SK-N-SH (cell line): Measurements from ENCODE around the gene ARL3. TPM values are rescaled to one million over a fixed set of nuclear protein-coding genes. Genes with fewer than 3 reads are reported as not detected.

ENCODE experiments used
- CTCF ChIA-PET: fragments of 300-600, 350-600 bp; formaldehyde crosslinking; extraction: SDS; loops from one replicate; lab custom pipeline; 2021; lab: Yijun Ruan, JAX
- POLR2A ChIA-PET: fragments of 350-600 bp; sonication (Branson Sonifier 250); formaldehyde crosslinking; extraction: SDS; loops from one replicate; lab custom pipeline; 2020; ENCODE audit warnings: antibody characterized with exemption, inconsistent platforms; lab: Yijun Ruan, JAX
- DNase-seq: peaks from one replicate; pipeline ENCODE4 v3.0.0; 2012
- H2AFZ ChIP-seq: fragments of 200-600 bp; sonication (generic); 2 replicates; pipeline ENCODE4 v1.8.1; 2016; ENCODE audit warnings: antibody characterized with exemption, mild to moderate bottlenecking, low read depth
- H3F3A ChIP-seq: fragments of 200-600 bp; sonication (generic); replicated peaks from 2 replicates; pipeline ENCODE3; 2016; ENCODE audit warnings: antibody characterized with exemption, mild to moderate bottlenecking; ENCODE audit not compliant: insufficient read depth
- H3K27ac ChIP-seq, 2 experiments: fragments of 200-500 bp in 1 of 2; fragments of 200-600 bp in 1 of 2; sonication (Bioruptor generic) in 1 of 2; sonication (generic), shearing (Covaris generic) in 1 of 2; 2 replicates each; pipeline versions ENCODE4 v1.5.1 to v1.6.1; 2014 to 2016; ENCODE audit warnings: low read depth in 2 of 2, inconsistent platforms in 1 of 2, low read length in 1 of 2, mild to moderate bottlenecking in 1 of 2, mixed read lengths in 1 of 2
- H3K27me3 ChIP-seq: fragments of 200-600 bp; sonication (generic), shearing (Covaris generic); 2 replicates; pipeline ENCODE4 v1.6.1; 2016; ENCODE audit warnings: mixed run types; ENCODE audit not compliant: insufficient read depth
- H3K36me3 ChIP-seq, 2 experiments: fragments of 200-500 bp in 1 of 2; fragments of 200-600 bp in 1 of 2; sonication (Bioruptor generic) in 1 of 2; sonication (generic) in 1 of 2; replicated peaks in 1 of 2; 2 replicates each; pipeline versions ENCODE3 to v1.5.1; 2014 to 2016; ENCODE audit warnings: low read length in 1 of 2, mild to moderate bottlenecking in 1 of 2; ENCODE audit not compliant: insufficient read depth in 2 of 2, control insufficient read depth in 1 of 2
- H3K4me1 ChIP-seq, 2 experiments: fragments of 200-500 bp in 1 of 2; fragments of 200-600 bp in 1 of 2; sonication (Bioruptor generic) in 1 of 2; sonication (generic), shearing (Covaris generic) in 1 of 2; 2 replicates each; pipeline versions ENCODE4 v1.5.1 to v1.6.1; 2014 to 2016; ENCODE audit warnings: low read depth in 1 of 2, low read length in 1 of 2, mixed run types in 1 of 2; ENCODE audit not compliant: insufficient read depth in 2 of 2, control insufficient read depth in 1 of 2
- H3K4me2 ChIP-seq: fragments of 200-600 bp; sonication (generic), shearing (Covaris generic); 2 replicates; pipeline ENCODE4 v1.6.1; 2017; ENCODE audit warnings: mixed run types
- H3K4me3 ChIP-seq, 2 experiments: fragments of 200-500 bp in 1 of 2; fragments of 200-600 bp in 1 of 2; sonication (Bioruptor generic) in 1 of 2; sonication (generic), shearing (Covaris generic) in 1 of 2; 2 replicates each; pipeline versions ENCODE4 v1.5.1 to v1.8.1; 2014 to 2016; ENCODE audit warnings: low read depth in 2 of 2, inconsistent platforms in 1 of 2, low read length in 1 of 2, mild to moderate bottlenecking in 1 of 2, mixed read lengths in 1 of 2, moderate library complexity in 1 of 2
- H3K79me2 ChIP-seq: fragments of 200-600 bp; sonication (generic); 2 replicates; pipeline ENCODE4 v1.8.1; 2017; ENCODE audit warnings: mild to moderate bottlenecking; ENCODE audit not compliant: insufficient read depth
- H3K9ac ChIP-seq: fragments of 200-600 bp; sonication (generic); 2 replicates; pipeline ENCODE4 v1.6.1; 2017; ENCODE audit warnings: mixed run types
- H3K9me2 ChIP-seq: fragments of 200-600 bp; sonication (generic); 2 replicates; pipeline ENCODE4 v1.6.1; 2017; ENCODE audit warnings: mixed run types
- H3K9me3 ChIP-seq: fragments of 200-600 bp; sonication (generic); 2 replicates; pipeline ENCODE4 v1.6.1; 2017; ENCODE audit warnings: mixed run types, mild to moderate bottlenecking, moderate library complexity
- H4K20me1 ChIP-seq: fragments of 200-600 bp; sonication (generic); 2 replicates; pipeline ENCODE4 v1.6.1; 2017; ENCODE audit warnings: mild to moderate bottlenecking, mixed run types; ENCODE audit not compliant: insufficient read depth
- CTCF ChIP-seq: fragments of 200-600 bp; sonication (generic); IDR thresholded peaks from 2 replicates; pipeline ENCODE4 v1.6.1; 2017; ENCODE audit warnings: antibody characterized with exemption, mild to moderate bottlenecking, moderate library complexity
- ELF1 ChIP-seq: IDR thresholded peaks from 2 replicates; pipeline ENCODE4 v1.4.0; 2012
- EP300 ChIP-seq, 2 experiments: IDR thresholded peaks; 2 replicates each; pipeline versions ENCODE4 v1.4.0 to v1.6.1; 2012; ENCODE audit warnings: borderline replicate concordance in 1 of 2, low read depth in 1 of 2, low read length in 1 of 2
- FOXJ3 ChIP-seq: sonication (generic); formaldehyde crosslinking; IDR thresholded peaks from 2 replicates; pipeline ENCODE4 v1.5.1; 2020; ENCODE audit warnings: mild to moderate bottlenecking, missing genetic modification reagents
- GATA2 ChIP-seq: sonication (generic); formaldehyde crosslinking; IDR thresholded peaks from 2 replicates; pipeline ENCODE4 v1.5.0; 2020; ENCODE audit warnings: mild to moderate bottlenecking, missing genetic modification reagents
- IRF3 ChIP-seq: fragments of 150-350 bp; IDR thresholded peaks from 2 replicates; pipeline ENCODE4 v1.6.1; 2016; ENCODE audit warnings: mild to moderate bottlenecking, low read depth, low read length
- MAX ChIP-seq: IDR thresholded peaks from 2 replicates; pipeline ENCODE4 v1.4.0; 2012; ENCODE audit warnings: low read depth
- NRF1 ChIP-seq: IDR thresholded peaks from 2 replicates; pipeline ENCODE4 v1.6.1; 2012; ENCODE audit warnings: low read depth, mild to moderate bottlenecking, low read length
- PBX3 ChIP-seq: IDR thresholded peaks from 2 replicates; pipeline ENCODE4; 2012
- POLR2AphosphoS5 ChIP-seq: IDR thresholded peaks from 2 replicates; pipeline ENCODE4 v1.6.1; 2012; ENCODE audit warnings: low read depth, low read length
- RFX5 ChIP-seq: IDR thresholded peaks from 2 replicates; pipeline ENCODE4 v1.6.1; 2012; ENCODE audit warnings: mild to moderate bottlenecking, improper control_type of control experiment, low read length
- RXRA ChIP-seq: IDR thresholded peaks from 2 replicates; pipeline ENCODE4 v1.4.0; 2012; ENCODE audit warnings: low read depth, mild to moderate bottlenecking, borderline replicate concordance
- WGBS: methylation state at CpG from one replicate; pipeline ENCODE4 v1.1.6; 2017; ENCODE audit warnings: low lambda C conversion rate; 5-methylcytosine and 5-hydroxymethylcytosine counted together
- polyA plus RNA-seq, 3 experiments: library from polyadenylated mRNA; depleted of rRNA; stranded (reverse); fragments of >200 nt; gene quantifications; 2 replicates each; pipeline ENCODE4 v1.2.3, GENCODE V29; 2012
- TF ChIP-seq, protein P1 (sequence below): fragments of 150-350 bp; IDR thresholded peaks from 2 replicates; pipeline ENCODE4 v1.6.1; 2017; ENCODE audit warnings: antibody characterized with exemption, low read length, low read depth, borderline replicate concordance

Gene ARL3
- polyA plus RNA-seq, 1 of the 3 experiments (the other 2 are of a cell fraction) = 11.2 TPM

DNA sequence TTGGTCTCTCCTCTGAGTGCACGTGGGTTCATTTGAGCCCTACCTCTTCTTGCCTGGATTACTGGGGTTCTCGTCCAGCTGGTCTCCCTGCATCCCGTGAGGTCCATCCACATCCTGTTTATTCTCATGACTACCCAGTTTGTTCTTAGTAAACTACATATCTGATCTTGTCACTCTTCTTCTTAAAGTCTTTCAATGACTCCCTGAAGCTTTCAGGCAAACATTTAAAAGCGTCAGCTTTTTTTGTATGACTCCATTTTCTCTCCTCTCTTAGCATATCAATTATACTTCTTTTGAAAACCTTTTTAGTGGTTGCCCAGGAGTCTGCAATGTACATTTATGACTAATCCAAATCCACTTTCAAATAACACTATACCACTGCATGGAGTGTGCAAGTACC lies 7.8 kb upstream of the ARL3 start:
- DNase-seq = no peak
- peaks cover 16% of the 10 kb centered on the region for H3K79me2 ChIP-seq
- no peak for TF ChIP-seq ELF1
- TF ChIP-seq POLR2AphosphoS5 = no peak
- TF ChIP-seq, protein P1, sequence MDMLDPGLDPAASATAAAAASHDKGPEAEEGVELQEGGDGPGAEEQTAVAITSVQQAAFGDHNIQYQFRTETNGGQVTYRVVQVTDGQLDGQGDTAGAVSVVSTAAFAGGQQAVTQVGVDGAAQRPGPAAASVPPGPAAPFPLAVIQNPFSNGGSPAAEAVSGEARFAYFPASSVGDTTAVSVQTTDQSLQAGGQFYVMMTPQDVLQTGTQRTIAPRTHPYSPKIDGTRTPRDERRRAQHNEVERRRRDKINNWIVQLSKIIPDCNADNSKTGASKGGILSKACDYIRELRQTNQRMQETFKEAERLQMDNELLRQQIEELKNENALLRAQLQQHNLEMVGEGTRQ = no peak
- no peak for TF ChIP-seq GATA2 (CRISPR knock-in tag)
- no peak for TF ChIP-seq IRF3
- no peak for TF ChIP-seq FOXJ3 (CRISPR knock-in tag)
- no peak for TF ChIP-seq RXRA
- H3K9me3 ChIP-seq = no peaks in the 10 kb centered on the region
- H3K4me1 ChIP-seq = peaks cover 0 to 8% of the 10 kb centered on the region in 2 experiments; a peak in 3 of 4 replicates
- H3K4me2 ChIP-seq = no peak overlapping the region
- H3K4me3 ChIP-seq = no peak overlapping the region
- no peak overlapping the region for H3K27ac ChIP-seq
- no peak overlapping the region for H3K9ac ChIP-seq
- H3K9me2 ChIP-seq = no peaks in the 10 kb centered on the region
- no peaks in the 10 kb centered on the region for H3F3A ChIP-seq
- H3K27me3 ChIP-seq = no peaks in the 10 kb centered on the region
- H3K36me3 ChIP-seq = peaks cover 3% of the 10 kb centered on the region in 2 experiments
- 90% methylated on average over 4 of the region's 4 CpGs for WGBS
- H4K20me1 ChIP-seq = no peaks in the 10 kb centered on the region
- ChIA-PET POLR2A (no interaction called here), CTCF (interaction anchor here (0.9 kb wide), 1 partner anchor 347 kb away, joined by 3 read pairs; no protein-coding TSS in a partner anchor)
- no peak overlapping the region for H2AFZ ChIP-seq

DNA sequence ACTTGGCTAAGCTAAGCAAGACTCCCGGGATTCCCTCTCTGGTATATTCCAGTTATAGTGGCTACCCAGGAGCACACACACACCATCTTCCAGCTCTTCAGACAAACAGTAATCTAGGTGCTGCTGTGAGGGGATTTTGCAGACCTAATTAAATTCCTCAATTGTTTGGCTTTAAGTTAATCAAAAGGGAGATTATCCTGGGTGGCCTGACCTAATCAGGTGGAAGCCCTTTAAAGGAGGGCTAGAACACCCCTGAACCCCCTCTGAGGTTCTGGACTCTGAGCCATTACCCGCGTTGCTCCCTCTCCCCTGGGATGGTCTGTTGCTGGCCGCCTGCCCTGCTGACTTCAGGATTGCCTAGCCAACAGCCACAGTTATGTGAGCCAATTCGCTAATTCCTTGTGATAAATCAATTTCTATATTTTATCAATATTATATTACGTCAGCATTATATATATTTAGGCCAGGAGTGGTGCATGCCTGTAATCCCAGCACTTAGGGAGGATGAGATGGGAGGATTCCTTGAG lies 6.6 kb upstream of the ARL3 start:
- Histone ChIP-seq H3K79me2 (peaks cover 16% of the 10 kb centered on the region), H2AFZ (no peak overlapping the region), H3K4me2 (no peak overlapping the region), H4K20me1 (no peaks in the 10 kb centered on the region), H3K27ac (no peak overlapping the region), H3F3A (no peaks in the 10 kb centered on the region), H3K36me3 (peaks cover 3% of the 10 kb centered on the region in 2 experiments), H3K9me2 (no peaks in the 10 kb centered on the region), H3K4me1 (peaks cover 0 to 8% of the 10 kb centered on the region in 2 experiments; a peak in 3 of 4 replicates), H3K9ac (no peak overlapping the region), H3K9me3 (no peaks in the 10 kb centered on the region), H3K27me3 (no peaks in the 10 kb centered on the region), H3K4me3 (no peak overlapping the region)
- TF ChIP-seq IRF3 = no peak
- TF ChIP-seq FOXJ3 (CRISPR knock-in tag) = no peak
- TF ChIP-seq EP300 (IDR thresholded peaks at IDR 0.05; ENCODE audit: borderline replicate concordance in 1 of 2, low read depth in 1 of 2, low read length in 1 of 2) = no peak
- no peak for TF ChIP-seq RFX5
- no peak for TF ChIP-seq CTCF
- no peak for TF ChIP-seq NRF1
- TF ChIP-seq MAX = no peak
- no peak for TF ChIP-seq PBX3
- TF ChIP-seq GATA2 (CRISPR knock-in tag) = no peak
- WGBS = 88% methylated on average over 6 of the region's 6 CpGs
- POLR2A ChIA-PET = interaction anchor here (1.0 kb wide), 1 partner anchor 44 kb away, joined by 3 read pairs; no protein-coding TSS in a partner anchor
- CTCF ChIA-PET = interaction anchor here (0.9 kb wide), 1 partner anchor 348 kb away, joined by 3 read pairs; no protein-coding TSS in a partner anchor
- no peak for DNase-seq
